GM12891 (cell line): ENCODE measurements around the gene ATP6V0C.
"Not testable (repeated sequence)": the region's sequence is repeated elsewhere in the genome, so short reads cannot be mapped to it uniquely, and the experiment has no call there.

ENCODE experiments used
- POLR2A ChIP-seq: IDR thresholded peaks from 2 replicates; pipeline ENCODE4 v1.6.1; 2011; ENCODE audit warnings: low read depth, low read length, control low read depth
- POLR2AphosphoS5 ChIP-seq: IDR thresholded peaks from 2 replicates; pipeline ENCODE4 v1.6.1; 2011; ENCODE audit warnings: low read depth, low read length, control low read depth
- POU2F2 ChIP-seq: IDR thresholded peaks from 2 replicates; pipeline ENCODE4 v1.6.1; 2011; ENCODE audit warnings: low read depth, mild to moderate bottlenecking, control low read depth, low read length, moderate library complexity
- SPI1 ChIP-seq: IDR thresholded peaks from 2 replicates; pipeline ENCODE4 v1.6.1; 2011; ENCODE audit warnings: low read depth, low read length, control low read depth
- TAF1 ChIP-seq: IDR thresholded peaks from 2 replicates; pipeline ENCODE4 v1.6.1; 2011; ENCODE audit warnings: low read depth, low read length, control low read depth

DNA sequence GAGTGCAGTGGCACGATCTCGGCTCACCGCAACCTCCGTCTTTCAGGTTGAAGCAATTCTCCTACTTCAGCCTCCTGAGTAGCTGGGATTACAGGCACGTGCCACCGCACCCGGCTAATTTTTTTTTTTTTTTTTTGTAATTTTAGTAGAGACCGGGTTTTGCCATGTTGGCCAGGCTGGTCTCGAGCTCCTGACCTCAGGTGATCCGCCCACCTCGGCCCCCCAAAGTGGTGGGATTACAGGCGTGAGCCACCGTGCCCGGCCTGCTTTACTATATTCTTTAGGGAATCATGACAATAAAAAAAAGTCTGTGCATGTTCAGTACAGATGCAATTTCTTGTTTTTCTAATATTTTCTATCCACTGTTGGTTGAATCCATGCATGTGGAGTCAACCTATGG, 30.0 kb downstream of the ATP6V0C start:
- not testable (repeated sequence) for TF ChIP-seq POU2F2, POLR2A, POLR2AphosphoS5, TAF1, SPI1
